GM21576 (cell line): ENCODE data around the gene CNGA2.

Experiments used
- ATAC-seq: cut with Tn5 transposase; IDR thresholded peaks from one replicate; pipeline ENCODE4 v1.9.1; 2021; ENCODE audit warnings: mild to moderate bottlenecking, moderate library complexity; ENCODE audit not compliant: unreplicated experiment

Gene CNGA2

GRCh38 chrX:151793886-151794285, 59.3 kb downstream of the CNGA2 start:
- no peak for ATAC-seq
